Thymus (tissue), 11 donors: ENCODE results near the gene SIK3. TPM values are rescaled to one million over a fixed set of nuclear protein-coding genes. Genes with fewer than 3 reads are reported as not detected.

Source experiments
- DNase-seq, 9 donors: peaks; one replicate each; pipeline ENCODE4 v3.0.0-alpha.2; 2013; ENCODE audit warnings: low spot score in 9 of 9, low read depth in 6 of 9, missing footprints in 1 of 9
- H3K27ac ChIP-seq, 2 donors: one replicate each; pipeline ENCODE4 v1.5.1; 2013; ENCODE audit warnings: control low read depth in 1 of 2, low read depth in 1 of 2, low read length in 1 of 2, mild to moderate bottlenecking in 1 of 2, moderate library complexity in 1 of 2
- H3K27me3 ChIP-seq, 2 donors: one replicate each; pipeline ENCODE4 v1.5.1; 2013; ENCODE audit warnings: low read length in 1 of 2; ENCODE audit not compliant: control insufficient read depth in 2 of 2, insufficient read depth in 1 of 2
- H3K36me3 ChIP-seq, 2 donors: one replicate each; pipeline ENCODE4 v1.5.1; 2013; ENCODE audit warnings: low read length in 1 of 2, mild to moderate bottlenecking in 1 of 2, moderate library complexity in 1 of 2; ENCODE audit not compliant: control insufficient read depth in 2 of 2, insufficient read depth in 2 of 2
- H3K4me1 ChIP-seq, 2 donors: one replicate each; pipeline ENCODE4 v1.5.1; 2013; ENCODE audit warnings: low read length in 2 of 2; ENCODE audit not compliant: control insufficient read depth in 2 of 2, insufficient read depth in 2 of 2
- H3K4me3 ChIP-seq, 2 donors: one replicate each; pipeline ENCODE4 v1.5.1; 2013; ENCODE audit warnings: low read length in 2 of 2, control low read depth in 1 of 2, mild to moderate bottlenecking in 1 of 2
- H3K9me3 ChIP-seq, 2 donors: one replicate each; pipeline ENCODE4 v1.5.1; 2013; ENCODE audit warnings: low read length in 1 of 2, mild to moderate bottlenecking in 1 of 2; ENCODE audit not compliant: control insufficient read depth in 2 of 2, insufficient read depth in 1 of 2
- WGBS: extraction: QIAGEN DNeasy Blood & Tissue Kit; methylation state at CpG from one replicate; pipeline ENCODE4 v1.1.7; 2013; 5-methylcytosine and 5-hydroxymethylcytosine counted together
- polyA plus RNA-seq: library from polyadenylated mRNA; stranded (reverse); fragments of 200-250 nt; gene quantifications from one replicate; pipeline ENCODE4 v1.2.3, GENCODE V29; 2013
- total RNA-seq: library from RNA; stranded (reverse); fragments of 120-200 nt; gene quantifications from one replicate; pipeline ENCODE4 v1.2.4, GENCODE V29; 2013
- donor health status: healthy.

SIK3 gene
- total and polyA plus RNA-seq, 2 donors = 10.3 to 12.2 TPM

- H3K9me3 ChIP-seq = no peaks in the 10 kb centered on the region
- H3K4me3 ChIP-seq = no peak overlapping the region
- peaks cover 8 to 20% of the 10 kb centered on the region in 2 donors for H3K36me3 ChIP-seq
- no peak overlapping the region for H3K27ac ChIP-seq
- peaks cover 0 to 4% of the 10 kb centered on the region in 2 donors for H3K4me1 ChIP-seq
- 85% methylated on average over 4 of the region's 4 CpGs for WGBS
- no peak for DNase-seq
- H3K27me3 ChIP-seq = no peaks in the 10 kb centered on the region
Observed at GRCh38 chr11:116890607-116891006, 207.6 kb downstream of the SIK3 start.

GRCh38 chr11:116890193-116890592 lies 208.0 kb downstream of the SIK3 start:
- H3K4me3 ChIP-seq = no peak overlapping the region
- peaks cover 8 to 18% of the 10 kb centered on the region in 2 donors for H3K36me3 ChIP-seq
- DNase-seq = peak in 4 of 9 donors; percentile 34 to 67 (median 44)
- peaks cover 0 to 4% of the 10 kb centered on the region in 2 donors for H3K4me1 ChIP-seq
- peak overlapping the region in 1 of 2 donors; percentile 57 for H3K27ac ChIP-seq
- H3K27me3 ChIP-seq = no peaks in the 10 kb centered on the region
- no peaks in the 10 kb centered on the region for H3K9me3 ChIP-seq
- WGBS = 56% methylated on average over 2 of the region's 2 CpGs

- no peaks in the 10 kb centered on the region for H3K27me3 ChIP-seq
- no peaks in the 10 kb centered on the region for H3K9me3 ChIP-seq
- H3K4me3 ChIP-seq = no peak overlapping the region
- WGBS = 99% methylated on average over 3 of the region's 3 CpGs
- peaks cover 6 to 14% of the 10 kb centered on the region in 2 donors for H3K36me3 ChIP-seq
- no peak overlapping the region for H3K27ac ChIP-seq
- no peak for DNase-seq
- peaks cover 0 to 4% of the 10 kb centered on the region in 2 donors for H3K4me1 ChIP-seq
Observed at GRCh38 chr11:116888884-116889549, 209.2 kb downstream of the SIK3 start.

- WGBS = 96% methylated on average over 5 of the region's 5 CpGs
- Histone ChIP-seq H3K27ac (no peak overlapping the region), H3K4me3 (no peak overlapping the region), H3K27me3 (no peaks in the 10 kb centered on the region), H3K36me3 (peaks cover 0 to 4% of the 10 kb centered on the region in 2 donors), H3K9me3 (no peaks in the 10 kb centered on the region), H3K4me1 (peaks cover 0 to 5% of the 10 kb centered on the region in 2 donors)
- DNase-seq = no peak
Observed at GRCh38 chr11:116888024-116888423, 210.2 kb downstream of the SIK3 start.

- no peaks in the 10 kb centered on the region for H3K9me3 ChIP-seq
- peaks cover 0 to 6% of the 10 kb centered on the region in 2 donors for H3K36me3 ChIP-seq
- H3K27ac ChIP-seq = no peak overlapping the region
- peaks cover 0 to 10% of the 10 kb centered on the region in 2 donors for H3K4me1 ChIP-seq
- H3K4me3 ChIP-seq = no peak overlapping the region
- DNase-seq = no peak
- H3K27me3 ChIP-seq = no peaks in the 10 kb centered on the region
- 97% methylated on average over 5 of the region's 5 CpGs for WGBS
Observed at GRCh38 chr11:116885951-116886655, 212.1 kb downstream of the SIK3 start.

- no peak overlapping the region for H3K4me3 ChIP-seq
Observed at GRCh38 chr11:116882386-116882785, 215.8 kb downstream of the SIK3 start.

GRCh38 chr11:116881143-116881542 lies 217.1 kb downstream of the SIK3 start:
- H3K27ac ChIP-seq = no peak overlapping the region
- H3K4me3 ChIP-seq = no peak overlapping the region
- no peaks in the 10 kb centered on the region for H3K27me3 ChIP-seq
- H3K9me3 ChIP-seq = no peaks in the 10 kb centered on the region
- peaks cover 0 to 6% of the 10 kb centered on the region in 2 donors for H3K4me1 ChIP-seq
- H3K36me3 ChIP-seq = peaks cover 13 to 14% of the 10 kb centered on the region in 2 donors
- 92% methylated on average over 6 of the region's 6 CpGs for WGBS
- DNase-seq = peak in 1 of 9 donors; percentile 20

More at GRCh38 chr11:116882386-116882785, 215.8 kb downstream of the SIK3 start:
- H3K9me3 ChIP-seq = no peaks in the 10 kb centered on the region
- no peaks in the 10 kb centered on the region for H3K27me3 ChIP-seq
- peaks cover 0 to 6% of the 10 kb centered on the region in 2 donors for H3K4me1 ChIP-seq
- H3K27ac ChIP-seq = no peak overlapping the region
- DNase-seq = peak in 2 of 9 donors; percentile 15 to 33
- H3K36me3 ChIP-seq = peaks cover 2 to 6% of the 10 kb centered on the region in 2 donors

GRCh38 chr11:116879800-116880625 lies 218.2 kb downstream of the SIK3 start:
- DNase-seq = peak in 8 of 9 donors; percentile 28 to 75 (median 37)
- H3K36me3 ChIP-seq = peaks cover 23 to 24% of the 10 kb centered on the region in 2 donors
- WGBS = 69% methylated on average over 5 of the region's 5 CpGs
- H3K4me1 ChIP-seq = peaks cover 0 to 6% of the 10 kb centered on the region in 2 donors
- no peak overlapping the region for H3K27ac ChIP-seq
- H3K4me3 ChIP-seq = no peak overlapping the region
- H3K27me3 ChIP-seq = no peaks in the 10 kb centered on the region
- no peaks in the 10 kb centered on the region for H3K9me3 ChIP-seq
